Fibroblast of the conjunctiva (primary cell): ENCODE data around the gene SEZ6L.

Experiments
- DNase-seq: peaks from one replicate; pipeline ENCODE4 v3.0.0-alpha.2; 2010; ENCODE audit warnings: low read depth

Gene SEZ6L

GRCh38 chr22:26169315-26170111, at the start of gene SEZ6L:
SEZ6L (plus strand) TSS chr22:26169462; CDS start chr22:26169670, 208 bp downstream.
- no peak for DNase-seq

GRCh38 chr22:26122920-26123468, 46.3 kb upstream of the SEZ6L start:
- no peak for DNase-seq

GRCh38 chr22:26124991-26125725, 44.1 kb upstream of the SEZ6L start:
- DNase-seq: no peak

- DNase-seq: no peak
Observed at GRCh38 chr22:26127126-26127525, 42.1 kb upstream of the SEZ6L start.

GRCh38 chr22:26127556-26127955, 41.7 kb upstream of the SEZ6L start:
- no peak for DNase-seq

- no peak for DNase-seq
Observed at GRCh38 chr22:26131589-26132154, 37.6 kb upstream of the SEZ6L start.

- DNase-seq: no peak
Observed at GRCh38 chr22:26134654-26135330, 34.5 kb upstream of the SEZ6L start.

GRCh38 chr22:26135806-26136205, 33.5 kb upstream of the SEZ6L start:
- no peak for DNase-seq

GRCh38 chr22:26139310-26139709, 30.0 kb upstream of the SEZ6L start:
- DNase-seq: no peak

- DNase-seq: no peak
Observed at GRCh38 chr22:26141831-26142230, 27.4 kb upstream of the SEZ6L start.

GRCh38 chr22:26143806-26144325, 25.4 kb upstream of the SEZ6L start:
- DNase-seq: no peak

- no peak for DNase-seq
Observed at GRCh38 chr22:26159886-26160285, 9.4 kb upstream of the SEZ6L start.

GRCh38 chr22:26161746-26162145, 7.5 kb upstream of the SEZ6L start:
- DNase-seq: no peak

GRCh38 chr22:26162926-26163325, 6.3 kb upstream of the SEZ6L start:
- DNase-seq: no peak

GRCh38 chr22:26164174-26164573, 5.1 kb upstream of the SEZ6L start:
- DNase-seq: no peak

- DNase-seq: no peak
Observed at GRCh38 chr22:26168330-26168851, 871 bp upstream of the SEZ6L start.

GRCh38 chr22:26168939-26169314, 335 bp upstream of the SEZ6L start:
- no peak for DNase-seq

- no peak for DNase-seq
Observed at GRCh38 chr22:26170112-26170492, 840 bp downstream of the SEZ6L start.

GRCh38 chr22:26170795-26171580, 1.7 kb downstream of the SEZ6L start:
- DNase-seq: no peak

- DNase-seq: peak; percentile 6
Observed at GRCh38 chr22:26172389-26172990, 3.2 kb downstream of the SEZ6L start.

GRCh38 chr22:26174280-26174679, 5.0 kb downstream of the SEZ6L start:
- no peak for DNase-seq
